Stimulated activated CD4-positive, alpha-beta T cell treated with anti-CD3 and anti-CD28 coated beads, Interleukin-2, amount 100 ng/mL, for 48 hours (primary cell): ENCODE measurements around the gene GBF1.
"Not testable (repeated sequence)": the region's sequence is repeated elsewhere in the genome, so short reads cannot be mapped to it uniquely, and the experiment has no call there.

Experiments
- DNase-seq, 2 donors: peaks; one replicate each; pipeline ENCODE4 v3.0.0-alpha.2; 2020

Gene GBF1

DNA sequence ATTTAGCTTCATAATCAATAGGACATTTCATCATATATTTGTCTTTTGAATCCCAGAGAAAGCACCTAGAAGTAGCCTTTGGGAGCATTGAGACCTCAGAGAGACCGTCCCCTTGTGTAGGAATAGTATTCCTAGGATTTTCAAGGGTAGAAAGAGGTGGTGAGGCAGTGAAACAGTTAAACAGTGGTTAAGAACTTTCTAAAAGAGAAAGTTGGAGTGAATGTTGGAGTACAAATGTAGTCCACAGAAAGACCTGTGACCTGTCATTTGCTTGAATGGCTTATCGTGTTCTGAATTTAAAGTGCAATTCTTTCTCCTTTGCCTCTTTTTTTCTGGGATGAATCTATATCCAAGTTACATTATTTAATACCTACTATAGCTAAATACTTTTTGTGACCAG lies 30.0 kb downstream of the GBF1 start:
- no peak for DNase-seq

DNA sequence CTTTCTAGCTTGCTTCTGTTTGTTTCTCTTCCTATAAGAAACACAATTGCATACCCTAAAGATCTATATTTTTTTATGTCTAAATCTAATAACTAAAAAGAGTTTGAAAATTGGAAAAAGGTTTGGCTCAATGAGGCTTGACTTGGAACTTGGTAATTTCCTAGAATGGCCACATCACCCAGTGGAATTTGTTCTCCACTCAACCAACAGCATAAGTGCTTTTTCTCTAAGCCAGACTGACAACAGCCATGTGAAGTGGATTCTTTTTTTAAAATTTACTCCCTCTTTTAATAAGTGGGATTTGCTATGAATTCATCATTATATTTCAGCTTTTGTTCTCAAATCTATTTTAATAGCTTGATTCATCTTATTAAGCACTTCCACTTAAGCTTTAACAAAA lies 33.8 kb downstream of the GBF1 start:
- no peak for DNase-seq

DNA sequence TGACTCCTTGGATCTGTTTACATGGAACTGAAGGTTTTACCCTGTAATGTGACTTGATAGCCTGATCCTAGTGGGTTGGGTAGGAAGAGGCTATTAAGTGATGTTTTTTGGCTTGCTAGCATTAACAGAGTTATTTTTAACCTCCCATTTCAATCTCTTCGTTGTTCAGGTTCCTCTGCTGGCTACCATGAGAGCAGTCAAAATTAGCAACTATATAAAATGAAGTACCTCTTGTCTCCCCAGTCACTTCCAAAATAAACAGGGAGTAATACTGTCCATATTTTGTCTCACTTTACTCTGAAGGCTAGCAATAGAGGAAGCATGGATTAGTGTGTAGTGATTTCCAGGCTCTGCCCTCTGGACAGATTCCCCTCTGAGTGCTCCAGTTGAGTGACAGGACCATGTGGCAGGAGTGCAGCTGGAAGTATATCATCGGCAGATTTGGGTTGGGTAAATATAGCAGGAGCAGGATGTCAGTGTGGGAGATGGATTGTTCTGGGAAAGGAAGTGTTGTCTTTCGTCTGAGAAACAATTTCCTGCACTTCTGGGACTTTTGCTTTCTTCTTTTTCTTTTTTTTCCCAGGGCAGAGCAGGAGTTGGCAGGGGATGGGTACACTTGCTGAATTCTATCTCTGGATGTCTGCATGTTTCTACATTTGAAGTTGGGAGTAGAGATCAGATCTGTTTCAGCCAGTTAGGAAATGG lies 35.2 kb downstream of the GBF1 start:
- DNase-seq: no peak

DNA sequence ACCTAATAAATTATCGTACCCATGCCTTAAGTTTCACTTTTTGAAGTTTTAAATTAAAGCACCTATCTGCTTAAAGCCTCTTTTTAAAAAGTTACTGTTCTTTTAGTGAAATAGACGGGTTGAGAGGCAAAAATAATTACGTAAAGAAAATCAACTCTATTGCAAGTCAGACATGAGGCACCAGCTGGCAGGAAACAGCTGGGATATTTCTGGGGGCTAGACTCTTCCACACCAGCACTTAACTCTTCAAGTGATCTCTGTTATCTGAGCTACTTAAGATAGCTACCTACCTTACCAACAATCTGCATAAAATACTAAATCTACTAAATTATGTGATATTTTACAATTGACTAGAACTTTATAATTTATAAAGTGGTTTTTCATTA lies 35.8 kb downstream of the GBF1 start:
- no peak for DNase-seq

DNA sequence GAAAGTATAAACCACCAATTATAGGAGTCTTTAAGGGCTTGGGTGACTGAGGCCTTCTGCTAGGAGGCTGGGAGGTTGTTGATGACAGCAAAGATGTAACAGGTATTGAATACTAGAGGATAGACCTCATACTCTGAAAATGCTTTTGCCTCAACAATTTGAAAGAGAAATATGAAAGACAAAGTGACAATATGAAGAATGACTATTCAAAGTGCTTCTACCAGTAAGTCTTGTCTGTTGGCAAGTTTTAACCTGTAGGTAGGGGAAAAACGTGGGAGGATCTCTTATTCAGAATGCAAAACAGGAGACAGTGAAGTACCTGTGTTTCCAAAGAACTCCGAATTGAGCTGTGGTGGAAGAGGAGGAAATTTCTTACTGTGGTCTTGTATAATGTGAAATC lies 38.2 kb downstream of the GBF1 start:
- no peak for DNase-seq

DNA sequence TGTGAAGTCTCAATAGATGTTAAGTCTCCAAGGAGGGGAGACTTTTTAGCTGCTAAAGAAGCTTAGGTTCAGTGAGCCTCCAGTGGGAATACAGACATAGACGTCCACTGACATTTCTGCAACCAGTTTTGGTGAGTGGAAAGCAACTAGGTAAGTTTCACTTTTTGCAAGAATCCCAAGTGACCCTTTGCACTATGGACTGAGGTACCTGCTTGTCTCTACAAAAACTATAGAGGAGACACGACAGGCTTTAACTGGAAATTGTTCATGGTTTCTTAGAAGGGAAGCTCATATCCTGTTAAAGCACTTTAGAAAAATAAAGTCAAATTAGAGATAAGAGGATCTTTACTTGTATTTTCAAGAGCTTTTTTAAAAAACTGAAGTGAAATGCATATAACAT lies 38.6 kb downstream of the GBF1 start:
- no peak for DNase-seq

DNA sequence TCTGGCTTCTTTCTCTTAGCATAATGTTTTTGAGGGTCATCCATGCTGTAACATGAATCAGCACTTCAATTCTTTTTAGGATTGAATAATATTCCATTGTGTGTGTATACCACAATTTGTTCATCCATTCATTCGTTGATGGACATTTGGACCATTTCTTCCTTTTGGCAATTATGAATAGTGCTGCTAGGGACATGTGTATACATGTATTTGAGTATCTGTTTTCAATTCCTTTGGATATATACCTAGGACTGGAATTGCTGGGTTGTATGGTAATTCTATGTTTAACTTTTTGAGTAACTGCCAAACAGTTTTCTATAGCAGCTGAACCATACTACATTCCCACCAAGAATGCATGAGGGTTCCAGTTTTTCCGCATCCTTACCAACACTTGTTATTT lies 39.2 kb downstream of the GBF1 start:
- no peak for DNase-seq

DNA sequence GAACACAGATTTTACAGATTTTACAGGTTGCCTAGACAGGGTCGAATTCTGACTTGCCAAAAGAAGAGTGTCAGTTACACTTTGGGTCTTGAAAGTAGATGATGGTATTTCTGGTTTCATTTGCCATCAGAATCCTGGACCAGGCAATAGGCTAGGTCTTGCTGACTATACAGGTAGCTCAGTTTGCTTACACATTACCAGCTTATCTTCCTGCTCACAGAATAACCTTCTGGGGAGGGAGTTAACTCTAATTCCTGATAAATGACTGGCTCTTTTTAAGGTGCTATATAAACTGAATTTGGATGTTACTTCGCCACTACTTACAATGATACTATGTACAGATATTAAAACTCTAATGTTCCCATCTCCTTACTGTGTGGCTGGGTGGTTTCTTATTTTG lies 39.8 kb downstream of the GBF1 start:
- no peak for DNase-seq

DNA sequence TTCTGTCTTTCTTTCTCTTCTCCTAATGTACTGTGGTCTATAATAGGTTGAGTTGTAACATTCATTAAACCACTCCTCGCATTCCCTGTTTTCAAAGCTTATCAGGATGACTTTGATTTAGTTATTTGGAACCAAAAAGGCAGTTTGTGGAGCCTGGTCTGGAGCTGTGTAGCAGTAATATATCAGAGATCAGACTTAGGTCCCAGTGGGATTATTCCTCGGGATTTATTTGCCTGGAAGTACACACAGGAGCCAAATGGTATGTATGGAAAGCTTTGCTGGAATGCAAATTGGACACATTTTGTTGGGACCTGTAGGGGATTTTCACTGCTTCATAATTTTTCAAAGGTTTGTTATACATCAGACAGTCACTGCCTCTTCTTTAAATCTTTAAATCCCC lies 40.9 kb downstream of the GBF1 start:
- no peak for DNase-seq

DNA sequence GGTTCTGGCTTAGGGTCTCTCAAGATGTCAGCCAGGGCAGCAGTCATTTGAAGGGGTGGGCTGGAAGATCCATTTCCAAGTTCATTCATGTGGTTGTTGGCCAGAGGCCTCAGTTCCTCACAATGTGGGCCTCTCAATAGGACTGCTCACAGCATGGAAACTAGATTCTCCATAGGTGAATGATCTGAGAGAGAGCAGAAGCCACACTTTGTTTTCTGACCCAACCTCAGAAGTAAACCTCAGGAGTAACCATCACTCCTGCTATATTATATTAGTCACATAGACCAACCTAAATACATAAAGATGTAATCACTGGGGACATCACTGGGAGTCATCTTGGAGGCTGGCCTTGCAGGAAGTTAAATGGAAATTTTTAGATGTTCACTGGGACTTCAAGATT lies 42.2 kb downstream of the GBF1 start:
- no peak for DNase-seq

DNA sequence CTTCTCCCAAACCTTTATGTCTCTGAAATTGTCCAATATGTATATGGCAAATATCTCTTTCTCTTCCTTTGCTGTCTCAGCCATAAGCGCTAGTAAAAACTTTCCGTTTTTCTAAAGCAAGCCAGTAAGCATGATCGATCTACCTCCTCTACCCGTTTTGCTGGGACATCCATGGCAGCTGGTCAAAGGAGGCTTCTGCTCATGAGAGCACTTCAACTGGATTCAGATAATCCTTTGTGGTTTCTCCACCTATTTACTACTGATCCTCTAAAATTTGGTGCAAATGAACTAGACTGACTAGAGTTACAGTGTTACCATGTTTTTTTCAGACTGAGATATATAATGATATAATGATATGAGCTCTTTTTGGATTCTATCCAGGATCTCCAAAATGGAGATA lies 42.7 kb downstream of the GBF1 start:
- no peak for DNase-seq

DNA sequence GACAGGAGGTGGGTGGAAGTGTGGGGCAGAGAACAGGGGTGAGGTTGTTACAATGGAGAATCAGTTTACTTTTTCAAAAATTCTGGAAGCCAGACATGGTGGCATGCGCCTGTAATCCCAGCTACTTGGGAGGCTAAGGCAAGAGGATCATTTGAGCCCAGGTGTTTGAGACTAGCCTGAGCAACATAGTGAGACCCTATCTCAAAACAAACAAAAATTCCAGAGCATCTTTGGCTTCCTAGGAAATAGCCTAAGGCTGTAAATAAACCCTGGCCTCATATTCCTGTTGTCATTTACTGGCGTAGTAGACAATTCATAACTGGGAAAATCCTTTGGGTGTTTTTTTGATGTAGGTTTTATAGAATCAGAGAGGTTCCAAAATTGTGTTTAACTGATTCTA lies 44.0 kb downstream of the GBF1 start:
- DNase-seq: no peak

DNA sequence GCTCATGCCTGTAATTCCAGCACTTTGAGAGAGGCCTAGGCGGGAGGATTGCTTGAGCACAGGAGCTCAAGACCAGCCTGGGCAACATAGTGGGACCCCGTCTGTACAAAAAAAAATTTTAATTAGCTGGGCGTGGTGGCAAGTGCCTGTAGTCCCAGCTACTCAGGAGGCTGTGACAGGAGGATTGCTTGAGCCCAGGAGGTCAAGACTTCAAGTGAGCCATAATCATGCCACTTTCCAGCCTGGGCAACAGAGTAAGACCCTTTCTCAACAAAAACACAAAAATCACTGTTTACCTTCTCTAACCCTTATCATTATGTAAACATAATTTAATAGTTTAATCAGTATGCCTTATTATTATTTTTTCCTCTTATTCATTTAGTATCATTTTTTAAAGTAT lies 44.5 kb downstream of the GBF1 start:
- DNase-seq: no peak

DNA sequence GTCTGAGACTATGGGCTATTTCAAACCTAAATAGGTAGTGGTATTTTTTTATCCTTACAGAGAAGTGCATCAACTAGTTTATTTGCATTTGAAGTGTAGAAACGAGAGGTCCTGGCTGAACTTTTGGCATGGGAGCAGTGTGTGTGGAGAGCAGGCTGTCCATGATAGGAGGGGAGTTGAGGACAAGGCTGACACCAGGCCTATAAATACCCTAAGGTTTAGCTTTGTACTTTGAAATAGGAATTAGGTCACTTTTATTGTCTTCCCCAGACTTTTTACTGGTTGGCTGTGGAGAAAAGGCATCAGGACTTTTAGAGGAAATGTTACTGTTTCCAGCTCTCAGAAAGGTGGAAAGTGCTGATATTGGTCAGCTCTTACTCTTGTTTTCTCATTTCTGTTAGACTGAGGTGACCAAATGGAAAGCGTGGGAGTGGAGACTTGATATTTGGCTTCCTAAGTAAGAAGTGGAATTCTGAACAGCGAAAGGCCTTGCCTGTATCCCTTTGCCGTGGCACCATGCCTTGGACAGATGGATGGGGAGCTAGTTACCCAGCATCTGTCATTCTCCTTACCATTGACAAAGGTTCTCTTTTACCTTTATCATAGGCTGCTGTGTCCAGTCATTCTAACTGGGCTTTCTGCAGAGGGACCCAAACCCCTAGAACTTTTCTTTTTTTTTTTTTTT lies 46.0 kb downstream of the GBF1 start:
- DNase-seq: no peak

DNA sequence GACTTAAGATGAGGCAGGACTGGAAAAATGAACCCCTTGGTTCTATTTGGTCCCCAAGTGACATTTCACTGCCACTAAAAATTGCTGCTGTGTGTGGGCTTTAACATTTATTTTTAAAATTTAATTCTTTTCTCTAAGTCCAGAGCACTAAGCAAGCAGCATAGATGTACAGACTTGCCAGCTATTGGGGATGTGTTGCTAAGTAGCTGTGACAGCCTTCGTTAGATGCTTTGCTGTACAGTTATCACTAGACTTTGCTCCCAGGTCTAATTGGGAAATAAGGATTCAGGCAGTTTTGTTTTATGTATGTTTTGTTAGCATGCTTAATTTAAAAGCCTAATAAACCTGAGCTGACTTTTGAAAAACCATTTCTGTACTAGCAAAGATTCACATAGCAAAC lies 51.8 kb downstream of the GBF1 start:
- DNase-seq: no peak

DNA sequence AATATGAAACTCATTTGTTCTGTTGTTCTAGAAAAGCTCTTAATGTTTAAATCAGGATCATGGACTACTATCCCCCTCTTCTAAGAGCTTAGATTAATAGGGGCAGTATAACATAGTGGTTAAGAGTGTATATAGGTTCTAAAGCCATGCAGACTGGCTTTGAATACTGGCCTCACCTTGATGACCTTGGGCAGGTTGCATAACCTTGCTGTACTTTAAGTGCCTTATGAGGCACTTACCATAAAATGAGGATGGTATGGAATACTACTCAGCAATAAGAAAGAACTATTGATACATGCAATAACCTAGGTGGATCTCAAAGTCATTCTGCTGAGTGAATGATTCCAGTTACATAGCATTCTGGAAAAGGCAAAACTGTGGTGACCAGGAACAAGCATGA lies 53.6 kb downstream of the GBF1 start:
- no peak for DNase-seq

DNA sequence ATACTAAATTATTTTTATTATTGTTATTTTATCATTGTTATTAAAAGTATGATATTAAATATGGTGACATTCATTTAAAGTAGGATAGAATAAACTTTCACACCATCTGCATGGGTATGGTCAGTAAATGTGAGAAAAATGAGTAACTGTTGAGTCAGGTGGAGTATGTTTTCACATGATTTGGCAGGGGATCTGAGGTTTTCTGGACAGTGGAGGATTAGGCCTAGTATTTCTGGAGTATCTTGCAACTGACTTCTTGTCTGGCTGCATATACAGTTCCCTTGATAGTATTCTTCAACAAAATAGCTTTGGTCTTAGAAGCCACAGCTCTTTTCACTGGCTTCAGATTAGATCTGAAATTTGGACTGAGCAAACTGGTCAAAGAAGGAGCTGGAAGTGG lies 54.5 kb downstream of the GBF1 start:
- DNase-seq: no peak

DNA sequence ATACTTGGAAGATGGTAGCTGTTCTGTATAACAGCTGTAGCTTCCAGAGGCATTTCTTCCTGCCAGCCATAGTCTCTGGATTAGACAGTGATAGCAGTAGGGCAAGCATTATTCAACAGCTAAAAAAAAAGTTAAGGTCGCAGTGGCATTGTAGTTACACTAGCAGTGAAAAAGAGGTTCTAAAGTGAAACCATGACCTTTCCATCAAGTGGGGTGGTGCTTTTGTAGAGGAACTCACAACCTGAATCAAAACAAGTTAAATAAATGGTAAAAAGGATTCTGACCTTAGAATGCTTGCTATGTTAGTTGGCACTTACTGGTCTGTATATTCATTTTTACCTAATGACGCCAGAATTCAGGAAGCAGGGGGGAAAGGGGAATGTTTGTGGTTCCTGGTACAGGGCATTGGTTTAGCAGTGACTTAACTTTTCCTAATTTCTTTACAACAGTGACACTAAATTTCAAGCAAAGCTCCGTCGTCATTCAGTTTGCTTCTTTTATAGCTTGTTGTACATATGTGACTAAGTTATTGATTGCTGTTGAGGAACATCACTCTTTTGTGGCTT lies 55.0 kb downstream of the GBF1 start:
- DNase-seq: no peak

DNA sequence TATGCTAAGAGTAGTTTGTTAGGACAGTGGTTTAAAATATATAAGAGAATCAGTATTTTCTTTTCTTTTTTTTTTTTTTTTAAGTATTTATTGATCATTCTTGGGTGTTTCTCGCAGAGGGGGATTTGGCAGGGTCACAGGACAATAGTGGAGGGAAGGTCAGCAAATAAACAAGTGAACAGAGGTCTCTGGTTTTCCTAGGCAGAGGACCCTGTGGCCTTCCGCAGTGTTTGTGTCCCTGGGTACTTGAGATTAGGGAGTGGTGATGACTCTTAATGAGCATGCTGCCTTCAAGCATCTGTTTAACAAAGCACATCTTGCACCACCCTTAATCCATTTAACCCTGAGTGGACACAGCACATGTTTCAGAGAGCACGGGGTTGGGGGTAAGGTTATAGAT lies 55.6 kb downstream of the GBF1 start:
- not testable (repeated sequence) for DNase-seq

DNA sequence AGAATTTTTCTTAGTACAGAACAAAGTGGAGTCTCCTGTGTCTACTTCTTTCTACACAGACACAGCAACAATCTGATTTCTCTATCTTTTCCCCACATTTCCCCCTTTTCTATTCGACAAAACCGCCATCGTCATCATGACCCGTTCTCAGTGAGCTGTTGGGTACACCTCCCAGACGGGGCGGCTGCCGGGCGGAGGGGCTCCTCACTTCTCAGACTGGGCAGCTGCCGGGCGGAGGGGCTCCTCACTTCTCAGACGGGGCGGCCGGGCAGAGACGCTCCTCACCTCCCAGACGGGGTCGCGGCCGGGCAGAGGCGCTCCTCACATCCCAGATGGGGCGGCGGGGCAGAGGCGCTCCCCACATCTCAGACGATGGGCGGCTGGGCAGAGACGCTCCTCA lies 56.0 kb downstream of the GBF1 start:
- not testable (repeated sequence) for DNase-seq

DNA sequence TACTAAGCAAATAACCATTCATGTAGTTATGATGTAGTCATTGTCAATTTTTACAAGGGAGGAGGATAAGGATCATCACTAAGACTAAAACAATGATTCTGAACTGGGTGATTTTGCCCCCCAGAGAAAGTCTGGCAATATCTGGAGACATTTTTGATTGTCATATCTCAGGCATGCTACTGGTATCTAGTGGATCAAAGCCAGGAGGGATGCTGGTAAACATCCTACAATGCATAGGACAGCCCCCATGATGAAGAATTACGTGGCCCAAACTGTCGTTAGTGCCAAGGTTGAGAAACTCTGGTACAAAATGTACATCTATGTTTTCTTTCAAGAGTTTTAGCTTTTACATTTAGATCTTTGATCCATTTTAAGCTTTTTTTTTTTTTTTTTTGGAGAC lies 57.3 kb downstream of the GBF1 start:
- DNase-seq: no peak

DNA sequence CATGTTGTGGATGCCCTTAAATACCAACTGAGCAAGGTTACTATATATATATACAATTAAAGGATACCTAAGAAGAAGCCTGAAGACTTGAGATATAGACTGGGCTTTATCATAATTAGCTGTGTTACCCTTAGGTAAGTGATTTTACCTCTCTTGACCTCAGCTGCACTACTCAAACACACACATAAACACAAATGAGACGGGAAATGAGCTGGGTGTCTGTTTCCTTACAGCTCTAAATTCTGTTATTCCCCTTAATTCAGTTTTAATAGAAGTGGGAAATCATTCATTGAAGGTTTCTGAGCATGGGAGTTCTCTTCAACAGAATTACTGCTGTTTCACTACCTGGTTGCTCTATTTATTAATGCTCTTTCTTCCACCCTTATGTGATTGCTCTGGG lies 60.7 kb downstream of the GBF1 start:
- DNase-seq: no peak

DNA sequence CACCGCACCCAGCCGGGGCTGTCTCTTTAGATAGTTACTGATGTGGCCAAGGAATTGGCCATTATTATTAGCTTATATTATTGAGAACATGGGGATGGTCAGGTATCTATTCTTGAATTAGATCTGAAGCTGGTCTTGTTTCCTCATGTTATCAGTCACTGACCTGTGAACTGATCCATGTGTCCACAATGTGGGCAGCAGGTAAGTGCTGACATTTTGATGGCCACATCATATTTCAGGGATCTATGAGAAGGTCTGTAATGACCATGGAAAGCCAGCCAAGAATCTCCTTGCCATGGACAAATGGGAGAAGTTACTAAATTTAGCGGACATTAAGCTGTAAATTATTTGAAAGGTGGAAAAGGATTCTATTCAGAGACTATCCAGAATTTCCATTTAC lies 61.4 kb downstream of the GBF1 start:
- no peak for DNase-seq

DNA sequence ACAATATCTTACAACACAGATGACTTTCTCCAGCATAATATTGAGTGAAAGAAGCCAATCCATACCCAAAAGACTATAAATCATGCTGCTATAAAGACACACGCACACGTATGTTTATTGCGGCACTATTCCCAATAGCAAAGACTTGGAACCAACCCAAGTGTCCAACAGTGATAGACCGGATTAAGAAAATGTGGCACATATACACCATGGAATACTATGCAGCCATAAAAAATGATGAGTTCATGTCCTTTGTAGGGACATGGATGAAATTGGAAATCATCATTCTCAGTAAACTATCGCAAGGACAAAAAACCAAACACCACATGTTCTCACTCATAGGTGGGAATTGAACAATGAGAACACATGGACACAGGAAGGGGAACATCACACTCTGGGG lies 63.0 kb downstream of the GBF1 start:
- DNase-seq: not testable (repeated sequence)

DNA sequence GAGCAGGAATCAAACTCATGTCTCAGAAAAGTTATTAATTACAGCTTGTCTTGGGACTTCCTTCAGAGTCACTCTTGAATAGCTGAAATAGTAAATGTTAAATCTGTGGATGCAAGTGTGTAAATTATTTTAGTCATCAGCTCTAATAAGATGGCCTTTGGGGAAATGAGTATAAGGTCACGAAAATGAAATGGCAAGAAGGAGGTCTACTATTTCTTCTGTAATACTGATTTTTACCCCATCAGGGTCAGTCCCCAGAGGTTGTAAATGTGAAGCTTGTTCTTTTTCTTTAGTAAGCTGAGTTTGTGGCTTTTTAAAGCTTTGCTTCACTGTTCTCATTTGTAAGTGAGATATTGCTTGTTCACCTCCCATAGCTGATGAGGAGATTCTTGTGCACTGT lies 63.9 kb downstream of the GBF1 start:
- DNase-seq: no peak
